H9 (cell line): Measurements from ENCODE around the gene FAM53B. TPM values are rescaled to one million over a fixed set of nuclear protein-coding genes. Genes with fewer than 3 reads are reported as not detected.

Experiments used
- DNase-seq: peaks from one replicate; pipeline ENCODE4 v3.0.0-alpha.2; 2017
- H2AFZ ChIP-seq: one replicate; pipeline ENCODE4 v1.6.1; 2013; ENCODE audit warnings: mild to moderate bottlenecking, low read length, control low read depth, moderate library complexity
- H2AK5ac ChIP-seq: 2 replicates; pipeline ENCODE4 v1.6.1; 2013; ENCODE audit warnings: low read length, control low read depth, mixed read lengths; ENCODE audit not compliant: insufficient read length
- H2BK120ac ChIP-seq: one replicate; pipeline ENCODE4 v1.6.1; 2013; ENCODE audit warnings: low read depth, mild to moderate bottlenecking, low read length, control low read depth, inconsistent platforms; ENCODE audit not compliant: poor library complexity, severe bottlenecking
- H2BK12ac ChIP-seq: 2 replicates; pipeline ENCODE4 v1.6.1; 2013; ENCODE audit warnings: low read length, control low read depth, mixed read lengths, low read depth; ENCODE audit not compliant: insufficient read length
- H2BK15ac ChIP-seq: 2 replicates; pipeline ENCODE4 v1.6.1; 2013; ENCODE audit warnings: low read depth, low read length, control low read depth
- H2BK20ac ChIP-seq: one replicate; pipeline ENCODE4 v1.6.1; 2013; ENCODE audit warnings: low read depth, mild to moderate bottlenecking, low read length, control low read depth, inconsistent platforms; ENCODE audit not compliant: poor library complexity, severe bottlenecking
- H2BK5ac ChIP-seq: 2 replicates; pipeline ENCODE4 v1.6.1; 2013; ENCODE audit warnings: low read length, control low read depth, mixed read lengths; ENCODE audit not compliant: insufficient read length
- H3K14ac ChIP-seq: 2 replicates; pipeline ENCODE4 v1.6.1; 2013; ENCODE audit warnings: low read length, control low read depth; ENCODE audit not compliant: insufficient read depth
- H3K18ac ChIP-seq: 2 replicates; pipeline ENCODE4 v1.6.1; 2013; ENCODE audit warnings: low read depth, mild to moderate bottlenecking, mixed read lengths, low read length, control low read depth; ENCODE audit not compliant: insufficient read length
- H3K23ac ChIP-seq: 2 replicates; pipeline ENCODE4 v1.6.1; 2013; ENCODE audit warnings: low read length, control low read depth, mixed read lengths, low read depth; ENCODE audit not compliant: insufficient read length
- H3K23me2 ChIP-seq: 2 replicates; pipeline ENCODE4 v1.6.1; 2013; ENCODE audit warnings: low read depth, mild to moderate bottlenecking, mixed read lengths, low read length, control low read depth; ENCODE audit not compliant: insufficient read length, poor library complexity, severe bottlenecking
- H3K27ac ChIP-seq: 2 replicates; pipeline ENCODE4 v1.5.1; 2013; ENCODE audit warnings: low read length, control low read depth, mixed read lengths, low read depth; ENCODE audit not compliant: insufficient read length
- H3K27me3 ChIP-seq: 2 replicates; pipeline ENCODE4 v1.6.1; 2013; ENCODE audit warnings: low read length, control low read depth, inconsistent platforms; ENCODE audit not compliant: insufficient read depth
- H3K4ac ChIP-seq: 2 replicates; pipeline ENCODE4 v1.6.1; 2013; ENCODE audit warnings: low read depth, mild to moderate bottlenecking, control low read depth, inconsistent platforms, low read length, moderate library complexity
- H3K4me1 ChIP-seq: 2 replicates; pipeline ENCODE4 v1.6.1; 2013; ENCODE audit warnings: low read length, control low read depth, inconsistent platforms; ENCODE audit not compliant: insufficient read depth
- H3K4me2 ChIP-seq: 2 replicates; pipeline ENCODE4 v1.6.1; 2013; ENCODE audit warnings: low read length, control low read depth, mixed read lengths; ENCODE audit not compliant: insufficient read length, insufficient read depth
- H3K56ac ChIP-seq: 2 replicates; pipeline ENCODE4 v1.6.1; 2013; ENCODE audit warnings: low read depth, mild to moderate bottlenecking, mixed read lengths, low read length, control low read depth; ENCODE audit not compliant: insufficient read length
- H3K79me1 ChIP-seq: 2 replicates; pipeline ENCODE4 v1.6.1; 2013; ENCODE audit warnings: low read depth, mild to moderate bottlenecking, moderate library complexity, low read length, control low read depth, inconsistent platforms; ENCODE audit not compliant: insufficient read depth, poor library complexity, severe bottlenecking
- H3K79me2 ChIP-seq: 2 replicates; pipeline ENCODE4 v1.6.1; 2013; ENCODE audit warnings: low read length, control low read depth, inconsistent platforms; ENCODE audit not compliant: insufficient read depth
- H3K9ac ChIP-seq: 2 replicates; pipeline ENCODE4 v1.6.1; 2013; ENCODE audit warnings: low read length, control low read depth, mixed read lengths; ENCODE audit not compliant: insufficient read length; ENCODE audit errors: extremely low read depth
- H3K9me3 ChIP-seq: one replicate; pipeline ENCODE4 v1.6.1; 2013; ENCODE audit warnings: low read depth, low read length, inconsistent platforms; ENCODE audit not compliant: control insufficient read depth
- H3T11ph ChIP-seq: one replicate; pipeline ENCODE4 v1.6.1; 2013; ENCODE audit warnings: mild to moderate bottlenecking, low read length, control low read depth, inconsistent platforms
- H4K20me1 ChIP-seq: one replicate; pipeline ENCODE4 v1.6.1; 2013; ENCODE audit not compliant: control insufficient read depth, insufficient read length, insufficient read depth
- H4K5ac ChIP-seq: 2 replicates; pipeline ENCODE4 v1.6.1; 2013; ENCODE audit warnings: low read depth, mild to moderate bottlenecking, mixed read lengths, low read length, control low read depth; ENCODE audit not compliant: insufficient read length
- H4K8ac ChIP-seq: replicated peaks from 2 replicates; pipeline ENCODE4 v1.6.1; 2013; ENCODE audit warnings: low read length, control low read depth, mixed read lengths, low read depth; ENCODE audit not compliant: insufficient read length
- H4K91ac ChIP-seq: 2 replicates; pipeline ENCODE4 v1.6.1; 2013; ENCODE audit warnings: low read depth, mild to moderate bottlenecking, moderate library complexity, mixed read lengths, low read length, control low read depth; ENCODE audit not compliant: insufficient read length
- H3K27ac Mint-ChIP-seq, 3 experiments: 2 replicates in 2 of 3; 3 replicates in 1 of 3; pipeline ENCODE4 v1.8.0; 2020 to 2021; ENCODE audit warnings: mixed read lengths in 3 of 3, mild to moderate bottlenecking in 1 of 3, moderate library complexity in 1 of 3
- H3K27me3 Mint-ChIP-seq: 2 replicates; pipeline ENCODE4 v1.8.0; 2021; ENCODE audit warnings: low read depth, mild to moderate bottlenecking, moderate library complexity, mixed read lengths
- H3K36me3 Mint-ChIP-seq, 3 experiments: 2 replicates in 2 of 3; 3 replicates in 1 of 3; pipeline ENCODE4 v1.8.0; 2020 to 2021; ENCODE audit warnings: low read depth in 3 of 3, mixed read lengths in 3 of 3; ENCODE audit not compliant: insufficient read depth in 1 of 3
- H3K4me1 Mint-ChIP-seq, 2 experiments: 2 replicates each; pipeline ENCODE4 v1.8.0; 2020; ENCODE audit warnings: mixed read lengths in 2 of 2
- H3K4me3 Mint-ChIP-seq, 2 experiments: 2 replicates in 1 of 2; 3 replicates in 1 of 2; pipeline ENCODE4 v1.8.0; 2020 to 2021; ENCODE audit warnings: mild to moderate bottlenecking in 2 of 2, mixed read lengths in 2 of 2, moderate library complexity in 1 of 2
- H3K9me3 Mint-ChIP-seq, 2 experiments: 2 replicates in 1 of 2; 3 replicates in 1 of 2; pipeline ENCODE4 v1.8.0; 2020; ENCODE audit warnings: mild to moderate bottlenecking in 2 of 2, mixed read lengths in 2 of 2, moderate library complexity in 1 of 2
- CTCF ChIP-seq: fragments of 200-600 bp; sonication (generic); conservative IDR thresholded peaks from 3 replicates; pipeline ENCODE4 v1.8.0; 2021; ENCODE audit warnings: antibody characterized with exemption, mild to moderate bottlenecking
- WGBS: extraction: QIAGEN DNeasy Blood & Tissue Kit; methylation state at CpG from one replicate; pipeline ENCODE4 v1.1.7; 2013; ENCODE audit warnings: missing lambda C conversion rate, low lambda C conversion rate, mixed read lengths; ENCODE audit not compliant: insufficient read length; ENCODE audit errors: extremely low coverage; 5-methylcytosine and 5-hydroxymethylcytosine counted together
- total RNA-seq: library from RNA; stranded (reverse); gene quantifications from 2 replicates; pipeline ENCODE4 v1.2.1, GENCODE V29; 2021

FAM53B gene
- total RNA-seq, 1 experiment from 2014 or later: 11.5 TPM

GRCh38 chr10:124732931-124733570 is 11.1 kb downstream of the FAM53B start:
- Mint-ChIP-seq H3K36me3 (peaks cover 0 to 5% (median 2%) of the 10 kb centered on the region in 3 experiments; a peak in 5 of 7 replicates), H3K27me3 (peaks cover 1% of the 10 kb centered on the region), H3K27ac (0 out of 7 replicates have a peak overlapping the region, but pooled peaks of 1 of the 3 experiments have one; percentile 5), H3K9me3 (no peaks in the 10 kb centered on the region; a peak in 1 of 5 replicates), H3K4me1 (peaks cover 30 to 38% of the 10 kb centered on the region in 2 experiments), H3K4me3 (no peak overlapping the region)
- no CpG with 5 or more reads among the region's 14 CpGs for WGBS
- H4K91ac ChIP-seq: no peak overlapping the region
- H2BK120ac ChIP-seq: no peak overlapping the region
- no peak overlapping the region for H2BK12ac ChIP-seq
- no peak for TF ChIP-seq CTCF
- no peaks in the 10 kb centered on the region for H3K9me3 ChIP-seq
- no peak overlapping the region for H4K5ac ChIP-seq
- no peak overlapping the region for H3K27ac ChIP-seq
- peaks cover 2% of the 10 kb centered on the region for H4K20me1 ChIP-seq
- H3K4me1 ChIP-seq: peaks cover 2% of the 10 kb centered on the region; the same call in 1 of the 2 replicates
- H2AK5ac ChIP-seq: no peak overlapping the region
- H3T11ph ChIP-seq: no peak overlapping the region
- no peaks in the 10 kb centered on the region; the same call in 1 of the 2 replicates for H3K79me2 ChIP-seq
- H3K56ac ChIP-seq: no peak overlapping the region
- H3K27me3 ChIP-seq: no peaks in the 10 kb centered on the region
- H3K18ac ChIP-seq: no peak overlapping the region
- H2BK5ac ChIP-seq: no peak overlapping the region
- peak; percentile 21 for DNase-seq
- H3K23ac ChIP-seq: no peak overlapping the region
- no peak overlapping the region for H3K4ac ChIP-seq
- H4K8ac ChIP-seq: no peak overlapping the region
- no peaks in the 10 kb centered on the region for H3K79me1 ChIP-seq
- H2BK15ac ChIP-seq: no peak overlapping the region
- no peak overlapping the region for H3K4me2 ChIP-seq
- peak overlapping the region; percentile 20; the same call in 1 of the 2 replicates for H3K14ac ChIP-seq
- no peak overlapping the region for H2AFZ ChIP-seq
- no peak overlapping the region for H2BK20ac ChIP-seq
- no peak overlapping the region for H3K9ac ChIP-seq
- no peaks in the 10 kb centered on the region for H3K23me2 ChIP-seq
